Measurements from ENCODE around the gene P3H4.

DNA sequence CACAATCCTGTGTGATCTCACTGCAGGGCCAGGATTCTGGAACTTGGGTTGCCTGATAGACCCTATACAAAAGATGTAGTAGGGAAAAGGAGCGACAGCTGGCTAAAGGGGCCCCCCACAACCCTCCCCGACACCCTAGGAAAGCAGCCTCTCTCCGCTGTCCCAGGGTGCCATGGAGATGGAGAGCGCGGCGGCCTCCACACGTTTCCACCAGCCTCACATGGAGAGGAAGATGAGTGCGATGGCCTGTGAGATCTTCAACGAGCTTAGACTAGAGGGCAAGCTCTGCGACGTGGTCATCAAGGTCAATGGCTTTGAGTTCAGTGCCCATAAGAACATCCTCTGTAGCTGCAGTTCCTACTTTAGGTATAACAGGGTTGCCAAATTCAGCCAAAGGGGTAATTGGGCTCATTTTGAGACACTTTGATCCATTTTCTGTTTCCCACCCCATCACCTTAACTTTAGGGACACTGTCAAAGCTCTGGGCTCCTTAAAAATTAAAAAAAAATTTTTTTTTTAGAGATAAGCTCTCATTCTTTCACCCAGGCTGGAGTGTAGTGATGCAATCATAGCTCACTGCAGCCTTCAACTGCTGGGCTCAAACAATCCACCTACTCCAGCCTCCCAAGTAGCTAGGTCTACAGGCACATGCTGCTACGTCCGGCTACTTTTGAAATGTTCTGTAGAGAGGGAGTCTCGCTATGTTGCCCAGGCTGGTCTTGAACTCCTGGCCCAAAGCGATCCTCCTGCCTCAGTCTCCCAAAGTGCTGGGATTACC, 26.2 kb upstream of the P3H4 start, which contains the start of gene KLHL10:
- TF ChIP-seq, protein P1, sequence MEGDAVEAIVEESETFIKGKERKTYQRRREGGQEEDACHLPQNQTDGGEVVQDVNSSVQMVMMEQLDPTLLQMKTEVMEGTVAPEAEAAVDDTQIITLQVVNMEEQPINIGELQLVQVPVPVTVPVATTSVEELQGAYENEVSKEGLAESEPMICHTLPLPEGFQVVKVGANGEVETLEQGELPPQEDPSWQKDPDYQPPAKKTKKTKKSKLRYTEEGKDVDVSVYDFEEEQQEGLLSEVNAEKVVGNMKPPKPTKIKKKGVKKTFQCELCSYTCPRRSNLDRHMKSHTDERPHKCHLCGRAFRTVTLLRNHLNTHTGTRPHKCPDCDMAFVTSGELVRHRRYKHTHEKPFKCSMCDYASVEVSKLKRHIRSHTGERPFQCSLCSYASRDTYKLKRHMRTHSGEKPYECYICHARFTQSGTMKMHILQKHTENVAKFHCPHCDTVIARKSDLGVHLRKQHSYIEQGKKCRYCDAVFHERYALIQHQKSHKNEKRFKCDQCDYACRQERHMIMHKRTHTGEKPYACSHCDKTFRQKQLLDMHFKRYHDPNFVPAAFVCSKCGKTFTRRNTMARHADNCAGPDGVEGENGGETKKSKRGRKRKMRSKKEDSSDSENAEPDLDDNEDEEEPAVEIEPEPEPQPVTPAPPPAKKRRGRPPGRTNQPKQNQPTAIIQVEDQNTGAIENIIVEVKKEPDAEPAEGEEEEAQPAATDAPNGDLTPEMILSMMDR (IDR thresholded peaks at IDR 0.05): no peak
- TF ChIP-seq POLR2AphosphoS5 (IDR thresholded peaks at IDR 0.05) (no peak), POLR2A (IDR thresholded peaks at IDR 0.05) (no peak)
